ENCODE data around the gene DDR2. TPM values are rescaled to one million over a fixed set of nuclear protein-coding genes. Genes with fewer than 3 reads are reported as not detected.

The DDR2 gene
- total and polyA plus RNA-seq, 2 of the 4 experiments (the other 2 are of a cell fraction) = 66.1 to 245 TPM

DNA sequence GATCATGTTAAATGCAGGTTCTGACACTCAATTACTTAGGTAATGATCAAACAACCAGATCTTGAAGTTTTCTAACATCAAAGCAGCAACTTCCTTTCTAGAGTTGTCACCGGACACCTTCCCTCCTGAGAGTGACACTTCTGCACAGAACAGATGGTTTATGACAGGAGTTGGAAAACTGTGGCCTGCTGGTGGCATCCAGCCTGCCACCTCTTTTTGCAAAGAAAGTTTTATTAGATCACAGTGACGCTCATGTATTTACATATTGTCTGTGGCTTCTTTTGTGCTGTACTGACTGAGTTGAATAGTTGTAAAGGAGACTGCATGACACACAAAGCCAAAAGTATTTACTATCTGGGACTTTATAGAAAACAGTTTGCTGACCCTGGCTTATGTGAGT, 28.3 kb downstream of the DDR2 start:
- no peak overlapping the region for H4K8ac ChIP-seq (ENCODE audit: low read depth in 2 of 2, low read length in 2 of 2)
- no peak overlapping the region for H3K9ac ChIP-seq (ENCODE audit: low read depth, low read length)
- ChIA-PET POLR2A (ENCODE audit: unreplicated experiment) (interaction anchor here (0.7 kb wide), 1 partner anchor 11 kb away, joined by 3 read pairs; no protein-coding TSS in a partner anchor), CTCF (no interaction called here)
- H4K91ac ChIP-seq (ENCODE audit: insufficient read depth, low read depth, low read length) = no peak overlapping the region
- no peak overlapping the region for H2BK15ac ChIP-seq (ENCODE audit: low read depth, low read length)
- no peak overlapping the region for H2BK5ac ChIP-seq (ENCODE audit: low read depth, low read length, poor library complexity, severe bottlenecking)
- H3K23ac ChIP-seq (ENCODE audit: low read depth, low read length) = peak overlapping the region; percentile 6; the same call in 1 of the 2 replicates
- peaks cover 45 to 89% of the 10 kb centered on the region in 2 experiments for H3K79me1 ChIP-seq (ENCODE audit: low read depth in 1 of 2, low read length in 2 of 2)
- WGBS, 2 experiments (ENCODE audit: extremely low coverage in 2 of 2, insufficient read length in 1 of 2) = no CpG with 5 or more reads among the region's 2 CpGs
- no peak overlapping the region for H2BK120ac ChIP-seq (ENCODE audit: low read depth, low read length)
- no peak overlapping the region for H3K4ac ChIP-seq (ENCODE audit: low read depth, low read length)
- no peak overlapping the region for H3K27ac ChIP-seq (ENCODE audit: insufficient read depth, low read length)
- H3K36me3 ChIP-seq (ENCODE audit: control insufficient read depth, insufficient read depth, low read length) = peaks cover 33% of the 10 kb centered on the region
- H4K20me1 ChIP-seq (ENCODE audit: insufficient read depth, low read length) = peaks cover 83% of the 10 kb centered on the region
- no peak overlapping the region for H2BK20ac ChIP-seq (ENCODE audit: low read depth, low read length)
- DNase-seq (no peak), ATAC-seq (ENCODE audit: low read depth) (peak; percentile 55)
- H3K9me1 ChIP-seq (ENCODE audit: insufficient read depth, low read length) = peaks cover 27% of the 10 kb centered on the region
- no peak overlapping the region for H3K14ac ChIP-seq (replicated peaks; ENCODE audit: low read depth, low read length)
- BruUV-seq (replicated peaks) = no TSS peak
- H4K5ac ChIP-seq (ENCODE audit: low read depth, low read length) = no peak overlapping the region
- in situ Hi-C loops (cut with MboI; ENCODE audit: low sequenced_read_pairs) = no loop called here
- no peak overlapping the region for H2AK5ac ChIP-seq (ENCODE audit: low read depth, low read length)
- H3K4me3 ChIP-seq (ENCODE audit: insufficient read depth, low read depth, low read length) = no peak overlapping the region
- TF ChIP-seq BHLHE40 (IDR thresholded peaks at IDR 0.05; ENCODE audit: low read depth, low read length) = no peak
- no peak for TF ChIP-seq MAZ (IDR thresholded peaks at IDR 0.05; ENCODE audit: borderline replicate concordance, low read depth, low read length)
- TF ChIP-seq, protein P1, sequence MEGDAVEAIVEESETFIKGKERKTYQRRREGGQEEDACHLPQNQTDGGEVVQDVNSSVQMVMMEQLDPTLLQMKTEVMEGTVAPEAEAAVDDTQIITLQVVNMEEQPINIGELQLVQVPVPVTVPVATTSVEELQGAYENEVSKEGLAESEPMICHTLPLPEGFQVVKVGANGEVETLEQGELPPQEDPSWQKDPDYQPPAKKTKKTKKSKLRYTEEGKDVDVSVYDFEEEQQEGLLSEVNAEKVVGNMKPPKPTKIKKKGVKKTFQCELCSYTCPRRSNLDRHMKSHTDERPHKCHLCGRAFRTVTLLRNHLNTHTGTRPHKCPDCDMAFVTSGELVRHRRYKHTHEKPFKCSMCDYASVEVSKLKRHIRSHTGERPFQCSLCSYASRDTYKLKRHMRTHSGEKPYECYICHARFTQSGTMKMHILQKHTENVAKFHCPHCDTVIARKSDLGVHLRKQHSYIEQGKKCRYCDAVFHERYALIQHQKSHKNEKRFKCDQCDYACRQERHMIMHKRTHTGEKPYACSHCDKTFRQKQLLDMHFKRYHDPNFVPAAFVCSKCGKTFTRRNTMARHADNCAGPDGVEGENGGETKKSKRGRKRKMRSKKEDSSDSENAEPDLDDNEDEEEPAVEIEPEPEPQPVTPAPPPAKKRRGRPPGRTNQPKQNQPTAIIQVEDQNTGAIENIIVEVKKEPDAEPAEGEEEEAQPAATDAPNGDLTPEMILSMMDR (conservative IDR thresholded peaks at IDR 0.05; ENCODE audit: low read depth, low read length) = no peak
- no peak for TF ChIP-seq MAFK (IDR thresholded peaks at IDR 0.05; ENCODE audit: low read depth, low read length)
- TF ChIP-seq RFX5 (IDR thresholded peaks at IDR 0.05; ENCODE audit: low read depth, low read length) = no peak
- TF ChIP-seq, protein P2, sequence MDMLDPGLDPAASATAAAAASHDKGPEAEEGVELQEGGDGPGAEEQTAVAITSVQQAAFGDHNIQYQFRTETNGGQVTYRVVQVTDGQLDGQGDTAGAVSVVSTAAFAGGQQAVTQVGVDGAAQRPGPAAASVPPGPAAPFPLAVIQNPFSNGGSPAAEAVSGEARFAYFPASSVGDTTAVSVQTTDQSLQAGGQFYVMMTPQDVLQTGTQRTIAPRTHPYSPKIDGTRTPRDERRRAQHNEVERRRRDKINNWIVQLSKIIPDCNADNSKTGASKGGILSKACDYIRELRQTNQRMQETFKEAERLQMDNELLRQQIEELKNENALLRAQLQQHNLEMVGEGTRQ (IDR thresholded peaks at IDR 0.05; ENCODE audit: low read depth, low read length) = no peak
- TF ChIP-seq CHD1 (IDR thresholded peaks at IDR 0.05; ENCODE audit: low read depth, low read length) = no peak
- TF ChIP-seq FOS (IDR thresholded peaks at IDR 0.05; ENCODE audit: low read depth, low read length) = no peak
- no peak for TF ChIP-seq POLR2A (IDR thresholded peaks at IDR 0.05; ENCODE audit: low read depth, low read length)
- TF ChIP-seq NFE2L2 (IDR thresholded peaks at IDR 0.05; ENCODE audit: low read depth, low read length) = no peak
- no peak for TF ChIP-seq CEBPB (IDR thresholded peaks at IDR 0.05; ENCODE audit: low read depth, low read length)
- no peak overlapping the region for H2AFZ ChIP-seq (replicated peaks; ENCODE audit: low read length, poor library complexity)
- H2AK9ac ChIP-seq (replicated peaks; ENCODE audit: low read depth, low read length, poor library complexity) = no peak overlapping the region
- intact Hi-C loops (cut with micrococcal nuclease) = no loop called here
- H3K56ac ChIP-seq (ENCODE audit: extremely low read depth, insufficient read depth, low read length) = no peak overlapping the region
- H3K9me3 ChIP-seq (ENCODE audit: control insufficient read depth, insufficient read depth, low read length) = no peaks in the 10 kb centered on the region
- no peaks in the 10 kb centered on the region for H3K27me3 ChIP-seq (ENCODE audit: control insufficient read depth, insufficient read depth, low read length)
- peaks cover 18% of the 10 kb centered on the region for H3K4me1 ChIP-seq (ENCODE audit: control insufficient read depth, insufficient read depth, low read length)
- no peak overlapping the region; the same call in 1 of the 2 replicates for H3K4me2 ChIP-seq (ENCODE audit: low read depth, low read length)
- dilution Hi-C loops (cut with HindIII; ENCODE audit: low sequenced_read_pairs, unreplicated experiment) = no loop called here
- H3K18ac ChIP-seq (ENCODE audit: low read depth, low read length) = no peak overlapping the region

All from IMR-90 (cell line).